Measurements from ENCODE around the gene RNF7. TPM values are rescaled to one million over a fixed set of nuclear protein-coding genes. Genes with fewer than 3 reads are reported as not detected.

RNF7 gene
- total RNA-seq, 4 donors from 2014 or later: 23.7 to 122 (median 58.5) TPM

DNA sequence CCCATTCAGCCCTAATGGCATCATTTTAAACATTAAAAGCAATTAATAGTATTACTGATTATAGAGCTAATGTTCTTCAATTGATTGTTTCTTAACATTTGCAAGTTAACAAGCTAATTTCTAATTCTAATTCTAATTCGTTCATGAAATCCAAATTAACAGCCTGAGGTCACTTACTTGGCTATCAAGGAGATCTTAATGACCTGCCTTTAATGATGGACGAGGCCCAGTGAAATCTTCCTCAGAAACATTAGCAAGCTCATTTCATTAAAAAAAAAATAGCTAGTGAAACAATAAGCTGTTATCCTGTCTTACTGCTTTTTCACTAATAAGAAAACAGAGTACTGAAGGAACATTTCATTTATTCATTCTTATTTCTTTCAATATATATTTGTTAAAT is 15.4 kb upstream of the RNF7 start:
- Histone ChIP-seq H3K4me3 (no peak overlapping the region), H3K9me3 (no peaks in the 10 kb centered on the region), H3K4me1 (no peaks in the 10 kb centered on the region), H3K27me3 (no peaks in the 10 kb centered on the region), H3K27ac (no peak overlapping the region), H3K36me3 (no peaks in the 10 kb centered on the region)
- no peak for DNase-seq
- in situ Hi-C loops (cut with MboI; ENCODE audit: low pct_ligation_motif_present in 1 of 4, low pct_unique_long_range_greater_than_20kb in 1 of 4, low sequenced_read_pairs in 3 of 4): no loop called here
- no peak for TF ChIP-seq EP300 (IDR thresholded peaks at IDR 0.05; ENCODE audit: low read depth)
- TF ChIP-seq POLR2AphosphoS5 (IDR thresholded peaks at IDR 0.05): no peak
- no peak for TF ChIP-seq POLR2A (IDR thresholded peaks at IDR 0.05)
- TF ChIP-seq, protein P1, sequence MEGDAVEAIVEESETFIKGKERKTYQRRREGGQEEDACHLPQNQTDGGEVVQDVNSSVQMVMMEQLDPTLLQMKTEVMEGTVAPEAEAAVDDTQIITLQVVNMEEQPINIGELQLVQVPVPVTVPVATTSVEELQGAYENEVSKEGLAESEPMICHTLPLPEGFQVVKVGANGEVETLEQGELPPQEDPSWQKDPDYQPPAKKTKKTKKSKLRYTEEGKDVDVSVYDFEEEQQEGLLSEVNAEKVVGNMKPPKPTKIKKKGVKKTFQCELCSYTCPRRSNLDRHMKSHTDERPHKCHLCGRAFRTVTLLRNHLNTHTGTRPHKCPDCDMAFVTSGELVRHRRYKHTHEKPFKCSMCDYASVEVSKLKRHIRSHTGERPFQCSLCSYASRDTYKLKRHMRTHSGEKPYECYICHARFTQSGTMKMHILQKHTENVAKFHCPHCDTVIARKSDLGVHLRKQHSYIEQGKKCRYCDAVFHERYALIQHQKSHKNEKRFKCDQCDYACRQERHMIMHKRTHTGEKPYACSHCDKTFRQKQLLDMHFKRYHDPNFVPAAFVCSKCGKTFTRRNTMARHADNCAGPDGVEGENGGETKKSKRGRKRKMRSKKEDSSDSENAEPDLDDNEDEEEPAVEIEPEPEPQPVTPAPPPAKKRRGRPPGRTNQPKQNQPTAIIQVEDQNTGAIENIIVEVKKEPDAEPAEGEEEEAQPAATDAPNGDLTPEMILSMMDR (IDR thresholded peaks at IDR 0.05): no peak
- intact Hi-C loops (cut with DNase I; ENCODE audit: low total_unique reads): no loop called here
- 78 to 79% methylated on average over 2 of the region's 2 CpGs for WGBS, 2 donors (ENCODE audit: low coverage in 1 of 2)

DNA sequence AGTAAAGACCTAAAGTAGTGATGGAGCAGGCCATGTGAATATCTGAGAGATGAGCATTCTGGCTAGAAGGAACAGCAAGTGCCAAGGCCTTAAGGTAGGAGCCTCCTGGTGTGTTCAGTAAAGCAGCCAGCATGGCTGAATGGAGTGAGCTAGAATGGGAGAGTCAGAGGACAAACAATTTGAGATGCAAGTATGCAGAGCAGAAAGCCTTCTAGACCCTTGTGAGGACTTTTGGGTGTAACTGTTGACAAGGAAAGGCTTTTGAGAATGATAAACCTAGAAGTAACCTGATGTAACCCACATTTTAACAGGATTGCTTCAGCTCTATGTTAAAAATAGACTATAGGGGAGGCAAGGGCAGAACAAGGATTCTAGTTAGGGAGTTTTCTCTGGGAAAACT is 14.8 kb upstream of the RNF7 start:
- no peak for DNase-seq
- in situ Hi-C loops (cut with MboI; ENCODE audit: low pct_ligation_motif_present in 1 of 4, low pct_unique_long_range_greater_than_20kb in 1 of 4, low sequenced_read_pairs in 3 of 4): no loop called here
- Histone ChIP-seq H3K36me3 (no peaks in the 10 kb centered on the region), H3K4me3 (no peak overlapping the region), H3K27me3 (no peaks in the 10 kb centered on the region), H3K9me3 (no peaks in the 10 kb centered on the region), H3K4me1 (no peaks in the 10 kb centered on the region), H3K27ac (no peak overlapping the region)
- TF ChIP-seq POLR2A (IDR thresholded peaks at IDR 0.05) (no peak), POLR2AphosphoS5 (IDR thresholded peaks at IDR 0.05) (no peak), EP300 (IDR thresholded peaks at IDR 0.05; ENCODE audit: low read depth) (no peak)
- TF ChIP-seq, protein P1 (IDR thresholded peaks at IDR 0.05): no peak
- intact Hi-C loops (cut with DNase I; ENCODE audit: low total_unique reads): no loop called here

DNA sequence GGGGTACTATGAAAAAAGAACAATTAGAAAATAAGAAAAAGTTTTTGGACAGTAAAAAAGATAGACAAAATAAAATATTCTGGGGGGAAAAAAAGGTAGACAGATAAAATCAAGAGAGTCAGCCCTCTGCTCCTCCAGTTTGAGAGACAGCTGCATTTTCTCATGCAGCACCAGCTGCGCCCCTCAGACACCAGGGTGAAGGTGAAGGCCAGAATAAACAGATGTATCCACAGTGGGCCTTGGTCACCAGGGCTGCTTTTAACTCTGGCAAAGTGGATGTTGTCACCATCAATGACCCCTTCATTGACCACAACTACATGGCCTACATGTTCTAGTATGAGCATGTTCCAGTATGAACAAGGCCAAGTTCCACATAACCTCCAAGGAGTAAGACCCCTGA is 13.9 kb upstream of the RNF7 start:
- Histone ChIP-seq H3K9me3 (no peaks in the 10 kb centered on the region), H3K4me1 (no peaks in the 10 kb centered on the region), H3K27me3 (no peaks in the 10 kb centered on the region), H3K27ac (no peak overlapping the region), H3K36me3 (no peaks in the 10 kb centered on the region), H3K4me3 (no peak overlapping the region)
- WGBS, 2 donors (ENCODE audit: low coverage in 1 of 2): 95 to 100% methylated on average over 1 of the region's 1 CpG
- intact Hi-C loops (cut with DNase I; ENCODE audit: low total_unique reads): no loop called here
- DNase-seq: no peak
- TF ChIP-seq, protein P1 (IDR thresholded peaks at IDR 0.05): no peak
- TF ChIP-seq POLR2A (IDR thresholded peaks at IDR 0.05): no peak
- no peak for TF ChIP-seq EP300 (IDR thresholded peaks at IDR 0.05; ENCODE audit: low read depth)
- TF ChIP-seq POLR2AphosphoS5 (IDR thresholded peaks at IDR 0.05): no peak
- in situ Hi-C loops (cut with MboI; ENCODE audit: low pct_ligation_motif_present in 1 of 4, low pct_unique_long_range_greater_than_20kb in 1 of 4, low sequenced_read_pairs in 3 of 4): no loop called here

DNA sequence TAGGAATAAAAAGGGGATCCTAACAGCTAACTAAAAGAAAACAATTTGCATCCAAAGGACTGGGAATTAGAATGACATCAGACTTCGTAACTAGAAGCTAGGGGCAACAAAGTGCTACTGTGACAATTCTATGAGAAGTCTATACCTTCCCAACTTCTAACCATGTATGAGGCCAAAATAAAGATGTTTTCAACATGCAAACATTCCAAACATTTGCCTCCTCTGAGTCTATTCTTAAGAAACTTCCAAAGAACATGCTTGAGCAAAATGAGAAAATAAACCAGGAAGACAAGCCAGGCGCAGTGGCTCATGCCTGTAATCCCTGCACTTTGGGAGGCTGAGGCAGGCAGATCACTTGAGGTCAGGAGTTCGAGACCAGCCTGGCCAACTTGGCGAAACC is 13.1 kb upstream of the RNF7 start:
- Histone ChIP-seq H3K9me3 (no peaks in the 10 kb centered on the region), H3K4me3 (no peak overlapping the region), H3K36me3 (no peaks in the 10 kb centered on the region), H3K4me1 (no peaks in the 10 kb centered on the region), H3K27me3 (no peaks in the 10 kb centered on the region), H3K27ac (no peak overlapping the region)
- WGBS, 2 donors (ENCODE audit: low coverage in 1 of 2): 88 to 94% methylated on average over 2 to 4 of the region's 4 CpGs
- in situ Hi-C loops (cut with MboI; ENCODE audit: low pct_ligation_motif_present in 1 of 4, low pct_unique_long_range_greater_than_20kb in 1 of 4, low sequenced_read_pairs in 3 of 4) (loop anchor here (25.0 kb wide), 4 partner anchors 137 to 413 kb away; no protein-coding TSS in a partner anchor), intact Hi-C loops (cut with DNase I; ENCODE audit: low total_unique reads) (no loop called here)
- TF ChIP-seq, protein P1 (IDR thresholded peaks at IDR 0.05): no peak
- TF ChIP-seq EP300 (IDR thresholded peaks at IDR 0.05; ENCODE audit: low read depth): no peak
- no peak for TF ChIP-seq POLR2A (IDR thresholded peaks at IDR 0.05)
- TF ChIP-seq POLR2AphosphoS5 (IDR thresholded peaks at IDR 0.05): no peak
- no peak for DNase-seq

Measured in transverse colon (tissue), 4 donors.